ENCODE data around the gene SLC25A47. TPM values are rescaled to one million over a fixed set of nuclear protein-coding genes. Genes with fewer than 3 reads are reported as not detected.
"Not testable (repeated sequence)": the region's sequence is repeated elsewhere in the genome, so short reads cannot be mapped to it uniquely, and the experiment has no call there.

The SLC25A47 gene
- total RNA-seq, 1 donor from 2014 or later, result not detected

- no peak for DNase-seq (ENCODE audit: low read depth)
- no peak for TF ChIP-seq CTCF (conservative IDR thresholded peaks at IDR 0.05; ENCODE audit: low read depth, low read length)
- H3K4me3 ChIP-seq (ENCODE audit: low read depth, low read length), result peak overlapping the region; percentile 89
Measured at GRCh38 chr14:100306998-100307765, 16.0 kb upstream of the SLC25A47 start.

- TF ChIP-seq CTCF (conservative IDR thresholded peaks at IDR 0.05; ENCODE audit: low read depth, low read length), result no peak
- H3K4me3 ChIP-seq (ENCODE audit: low read depth, low read length), result peak overlapping the region; percentile 89
- DNase-seq (ENCODE audit: low read depth), result no peak
Measured at GRCh38 chr14:100307766-100308426, 15.2 kb upstream of the SLC25A47 start.

GRCh38 chr14:100308427-100308792, 14.7 kb upstream of the SLC25A47 start:
- not testable (repeated sequence) for H3K4me3 ChIP-seq (ENCODE audit: low read depth, low read length); DNase-seq (ENCODE audit: low read depth)

GRCh38 chr14:100309028-100309737, 14.0 kb upstream of the SLC25A47 start:
- TF ChIP-seq CTCF (conservative IDR thresholded peaks at IDR 0.05; ENCODE audit: low read depth, low read length), result no peak
- H3K4me3 ChIP-seq (ENCODE audit: low read depth, low read length), result no peak overlapping the region
- DNase-seq (ENCODE audit: low read depth), result no peak

- not testable (repeated sequence) for H3K4me3 ChIP-seq (ENCODE audit: low read depth, low read length); DNase-seq (ENCODE audit: low read depth)
Measured at GRCh38 chr14:100312110-100312876, 10.8 kb upstream of the SLC25A47 start.

GRCh38 chr14:100312877-100313400, 10.2 kb upstream of the SLC25A47 start:
- H3K4me3 ChIP-seq (ENCODE audit: low read depth, low read length), result no peak overlapping the region
- no peak for TF ChIP-seq CTCF (conservative IDR thresholded peaks at IDR 0.05; ENCODE audit: low read depth, low read length)
- DNase-seq (ENCODE audit: low read depth), result no peak

GRCh38 chr14:100313464-100314230, 9.5 kb upstream of the SLC25A47 start:
- TF ChIP-seq CTCF (conservative IDR thresholded peaks at IDR 0.05; ENCODE audit: low read depth, low read length), result no peak
- DNase-seq (ENCODE audit: low read depth), result no peak
- H3K4me3 ChIP-seq (ENCODE audit: low read depth, low read length), result no peak overlapping the region

Data from epithelial cell of proximal tubule (primary cell).